Globus pallidus (tissue), 1 donor: ENCODE data around the gene EVPLL.
"Not testable (repeated sequence)": the region's sequence is repeated elsewhere in the genome, so short reads cannot be mapped to it uniquely, and the experiment has no call there.

ENCODE experiments used
- DNase-seq: peaks from one replicate; pipeline ENCODE4 v3.0.0-alpha.2; 2015; ENCODE audit warnings: low spot score

EVPLL gene

GRCh38 chr17:18425593-18425992 is 48.0 kb downstream of the EVPLL start:
- DNase-seq: not testable (repeated sequence)

DNA sequence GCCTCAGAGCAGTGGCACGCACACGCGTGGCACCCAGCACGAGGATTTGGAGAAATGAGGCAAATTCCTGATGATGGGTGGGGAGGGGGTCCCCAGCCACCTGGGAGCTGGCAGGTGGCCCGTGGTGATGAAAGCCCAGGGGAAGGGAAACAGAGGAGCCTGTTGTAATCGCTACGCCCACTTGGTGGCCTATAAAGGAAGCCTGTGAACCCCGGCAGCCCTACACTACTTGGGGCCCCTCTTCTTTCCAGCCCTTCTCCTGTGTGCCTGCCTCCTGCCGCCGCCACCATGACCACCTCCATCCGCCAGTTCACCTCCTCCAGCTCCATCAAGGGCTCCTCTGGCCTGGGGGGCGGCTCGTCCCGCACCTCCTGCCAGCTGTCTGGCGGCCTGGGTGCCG is 49.1 kb downstream of the EVPLL start:
- DNase-seq: not testable (repeated sequence)

DNA sequence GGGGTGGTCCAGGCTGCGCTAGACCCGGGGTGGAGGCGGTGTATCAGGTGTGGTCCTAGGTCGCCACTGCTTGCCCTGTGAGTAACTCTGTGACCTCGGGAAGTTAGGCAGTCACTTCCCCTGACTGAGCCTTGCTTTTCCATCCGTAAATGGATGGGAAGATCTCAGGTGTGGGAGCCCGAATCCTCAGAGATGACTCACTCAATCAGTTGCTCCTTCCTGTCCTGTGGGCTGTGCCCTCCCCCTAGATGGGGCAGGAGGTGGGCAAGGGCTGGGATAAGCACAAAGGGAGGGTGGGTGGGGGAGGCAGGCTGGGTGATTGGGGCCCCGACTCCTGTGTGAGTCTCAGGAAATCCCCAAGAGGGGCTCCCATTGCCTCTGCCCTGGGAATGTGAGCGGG is 54.6 kb downstream of the EVPLL start:
- not testable (repeated sequence) for DNase-seq
